ENCODE results near the gene DLAT. TPM values are rescaled to one million over a fixed set of nuclear protein-coding genes. Genes with fewer than 3 reads are reported as not detected.

DLAT gene
- polyA plus RNA-seq, 3 donors: 5.8 to 14.6 (median 11.5) TPM

DNA sequence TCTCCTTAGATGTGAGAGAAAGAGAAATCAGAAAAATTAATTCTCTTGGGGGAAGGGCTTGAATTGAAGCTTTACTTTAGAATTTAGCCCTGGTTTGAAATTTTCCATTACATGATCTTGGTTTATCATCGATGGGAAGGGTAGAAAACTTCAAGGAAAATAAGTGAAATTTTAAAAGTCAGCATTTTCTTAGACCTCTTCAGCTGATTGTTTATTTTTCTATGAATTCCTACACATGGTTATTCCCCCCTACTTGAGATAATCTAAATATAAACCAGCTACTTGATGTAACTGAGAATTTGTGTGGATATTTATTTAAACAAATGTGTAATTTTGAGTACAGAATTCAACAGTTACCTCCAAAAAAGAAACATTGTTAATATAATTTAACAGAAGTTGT is 37.7 kb downstream of the DLAT start:
- no peak overlapping the region for H3K4me2 ChIP-seq (replicated peaks; ENCODE audit: extremely low read depth, low read length, poor library complexity, severe bottlenecking)
- DNase-seq: no peak
- no peaks in the 10 kb centered on the region for H3K27me3 ChIP-seq (ENCODE audit: control insufficient read depth in 2 of 2, insufficient read depth in 2 of 2, low read length in 2 of 2)
- no peaks in the 10 kb centered on the region for H4K20me1 ChIP-seq (ENCODE audit: insufficient read depth, low read length)
- no peak overlapping the region for H2AFZ ChIP-seq (ENCODE audit: insufficient read depth, low read depth, low read length, poor library complexity, severe bottlenecking)
- Mint-ChIP-seq H3K4me3 (no peak overlapping the region), H3K27me3 (ENCODE audit: low read depth in 3 of 3) (no peaks in the 10 kb centered on the region), H3K9me3 (no peaks in the 10 kb centered on the region), H3K4me1 (no peaks in the 10 kb centered on the region), H3K36me3 (peaks cover 45 to 52% of the 10 kb centered on the region in 2 donors), H3K27ac (no peak overlapping the region)
- H3K36me3 ChIP-seq (replicated peaks in 1 of 2; ENCODE audit: control insufficient read depth in 1 of 2, insufficient read depth in 2 of 2, low read length in 2 of 2): peaks cover 32 to 51% of the 10 kb centered on the region in 2 donors
- no CpG with 5 or more reads among the region's 1 CpG for WGBS (ENCODE audit: insufficient coverage)
- no peak overlapping the region for H3K4me3 ChIP-seq (replicated peaks in 1 of 3; ENCODE audit: low read depth in 2 of 3, low read length in 3 of 3)
- H3K9me3 ChIP-seq (replicated peaks in 1 of 2; ENCODE audit: control insufficient read depth in 1 of 2, insufficient read depth in 1 of 2, low read length in 2 of 2): no peaks in the 10 kb centered on the region
- intact Hi-C loops (cut with micrococcal nuclease): no loop called here
- TF ChIP-seq, protein P1, sequence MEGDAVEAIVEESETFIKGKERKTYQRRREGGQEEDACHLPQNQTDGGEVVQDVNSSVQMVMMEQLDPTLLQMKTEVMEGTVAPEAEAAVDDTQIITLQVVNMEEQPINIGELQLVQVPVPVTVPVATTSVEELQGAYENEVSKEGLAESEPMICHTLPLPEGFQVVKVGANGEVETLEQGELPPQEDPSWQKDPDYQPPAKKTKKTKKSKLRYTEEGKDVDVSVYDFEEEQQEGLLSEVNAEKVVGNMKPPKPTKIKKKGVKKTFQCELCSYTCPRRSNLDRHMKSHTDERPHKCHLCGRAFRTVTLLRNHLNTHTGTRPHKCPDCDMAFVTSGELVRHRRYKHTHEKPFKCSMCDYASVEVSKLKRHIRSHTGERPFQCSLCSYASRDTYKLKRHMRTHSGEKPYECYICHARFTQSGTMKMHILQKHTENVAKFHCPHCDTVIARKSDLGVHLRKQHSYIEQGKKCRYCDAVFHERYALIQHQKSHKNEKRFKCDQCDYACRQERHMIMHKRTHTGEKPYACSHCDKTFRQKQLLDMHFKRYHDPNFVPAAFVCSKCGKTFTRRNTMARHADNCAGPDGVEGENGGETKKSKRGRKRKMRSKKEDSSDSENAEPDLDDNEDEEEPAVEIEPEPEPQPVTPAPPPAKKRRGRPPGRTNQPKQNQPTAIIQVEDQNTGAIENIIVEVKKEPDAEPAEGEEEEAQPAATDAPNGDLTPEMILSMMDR (IDR thresholded peaks at IDR 0.05): no peak
- H3K79me2 ChIP-seq (ENCODE audit: insufficient read depth, low read length): no peaks in the 10 kb centered on the region
- no peak overlapping the region for H3K9ac ChIP-seq (ENCODE audit: insufficient read depth, low read length, poor library complexity, severe bottlenecking)
- H3K4me1 ChIP-seq (ENCODE audit: control insufficient read depth in 1 of 2, insufficient read depth in 2 of 2, low read length in 2 of 2): no peaks in the 10 kb centered on the region
- H3K27ac ChIP-seq (ENCODE audit: low read depth in 1 of 2, low read length in 2 of 2): no peak overlapping the region

DNA sequence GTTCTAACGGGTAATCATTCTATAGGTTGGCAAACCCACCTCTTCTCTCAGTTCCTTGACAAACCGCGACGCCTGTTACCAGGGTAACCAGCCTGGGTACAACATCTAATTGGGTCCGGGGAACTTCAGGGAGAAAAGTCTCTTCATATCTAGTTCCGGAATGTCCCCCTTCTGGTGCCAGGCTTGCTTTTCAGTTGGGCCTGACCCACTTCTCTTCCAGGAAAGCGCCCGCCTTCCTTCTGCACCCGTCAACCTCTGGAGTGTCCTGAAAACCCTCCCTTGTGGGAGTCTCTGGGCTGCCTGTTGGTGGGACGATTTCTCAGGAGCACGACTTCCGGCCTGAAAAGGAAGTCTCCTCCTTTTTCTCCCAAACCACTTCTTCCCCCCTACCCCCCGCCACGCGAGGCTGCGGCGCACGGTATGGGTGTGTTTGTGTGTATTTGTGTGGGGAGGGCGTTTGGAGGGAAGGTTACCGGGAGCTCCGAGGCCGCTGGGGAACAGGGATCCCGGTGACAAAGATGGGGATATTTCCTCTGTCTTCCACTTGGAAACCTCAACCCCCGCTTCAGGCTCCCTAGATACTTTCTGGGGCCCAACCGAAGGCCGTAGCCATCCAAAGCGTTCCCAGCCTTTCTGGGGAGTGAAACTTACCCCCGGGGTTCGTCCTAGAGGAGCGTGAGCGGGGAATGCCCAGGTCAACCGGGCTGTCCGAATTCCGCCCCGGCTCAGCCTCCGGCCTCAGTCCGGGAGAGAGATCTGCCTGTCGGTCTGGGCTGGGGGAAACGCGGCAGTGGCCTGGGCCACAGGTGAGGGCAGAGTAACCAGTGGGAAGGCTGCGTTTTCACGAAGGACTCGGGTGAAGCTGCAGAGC is 49.0 kb downstream of the DLAT start, which contains the start of the genes NKAPD1 and PIH1D2:
Gene NKAPD1 (plus strand): TSS at position 359 of the 871 bp plus-strand sequence. CDS start 1,276 bp downstream, outside the sequence.
Gene PIH1D2 (minus strand): TSS at position 77 of the 871 bp plus-strand sequence. CDS start 843 bp downstream, outside the sequence.
- peak within 1 kb of the TSS; percentile 92 to 98 for H3K4me3 Mint-ChIP-seq
- H3K27me3 Mint-ChIP-seq (ENCODE audit: low read depth in 3 of 3): no peaks in the 10 kb centered on the region
- peaks cover 21% of the 10 kb centered on the region for H3K4me1 Mint-ChIP-seq
- Histone ChIP-seq H3K9ac (ENCODE audit: insufficient read depth, low read length, poor library complexity, severe bottlenecking) (peak within 1 kb of the TSS; percentile 75), H3K4me3 (replicated peaks in 1 of 3; ENCODE audit: low read depth in 2 of 3, low read length in 3 of 3) (peak within 1 kb of the TSS; percentile 59 to 96 (median 73)), H3K27me3 (ENCODE audit: control insufficient read depth in 2 of 2, insufficient read depth in 2 of 2, low read length in 2 of 2) (no peaks in the 10 kb centered on the region), H3K9me3 (replicated peaks in 1 of 2; ENCODE audit: control insufficient read depth in 1 of 2, insufficient read depth in 1 of 2, low read length in 2 of 2) (no peaks in the 10 kb centered on the region), H3K36me3 (replicated peaks in 1 of 2; ENCODE audit: control insufficient read depth in 1 of 2, insufficient read depth in 2 of 2, low read length in 2 of 2) (peaks cover 24 to 37% of the 10 kb centered on the region in 2 donors), H3K4me2 (replicated peaks; ENCODE audit: extremely low read depth, low read length, poor library complexity, severe bottlenecking) (peak within 1 kb of the TSS; percentile 98), H3K27ac (ENCODE audit: low read depth in 1 of 2, low read length in 2 of 2) (peak within 1 kb of the TSS; percentile 78 to 91), H4K20me1 (ENCODE audit: insufficient read depth, low read length) (no peaks in the 10 kb centered on the region), H3K79me2 (ENCODE audit: insufficient read depth, low read length) (peaks cover 34% of the 10 kb centered on the region), H3K4me1 (ENCODE audit: control insufficient read depth in 1 of 2, insufficient read depth in 2 of 2, low read length in 2 of 2) (peaks cover 12 to 20% of the 10 kb centered on the region in 2 donors), H2AFZ (ENCODE audit: insufficient read depth, low read depth, low read length, poor library complexity, severe bottlenecking) (peak within 1 kb of the TSS; percentile 98)
- peak; percentile 84 to 87 (median 85) for DNase-seq
- TF ChIP-seq, protein P1 (IDR thresholded peaks at IDR 0.05): no peak
- intact Hi-C loops (cut with micrococcal nuclease): loop anchor here (2.0 to 10.0 kb wide), 2 partner anchors 13 to 199 kb away; partner anchors contain the start of genes ALG9 (in 2 of the 2), CFAP68 (in 2 of the 2), FDXACB1 (in 2 of the 2) and SDHD (in 1 of the 2)
- H3K36me3 Mint-ChIP-seq: peaks cover 28 to 32% of the 10 kb centered on the region in 2 donors
- under 1% methylated on average over 26 of the region's 43 CpGs for WGBS (ENCODE audit: insufficient coverage)
- H3K27ac Mint-ChIP-seq: peak within 1 kb of the TSS; percentile 94 to 100 (median 99)
- no peaks in the 10 kb centered on the region for H3K9me3 Mint-ChIP-seq
